DLD1 (cell line): ENCODE results near the gene NOL11.
"Not testable (repeated sequence)": the region's sequence is repeated elsewhere in the genome, so short reads cannot be mapped to it uniquely, and the experiment has no call there.

ENCODE experiments used
- in situ Hi-C: cut with HindIII; loops from 2 replicates; pipeline ENCODE4 v1.10.0; 2017; ENCODE audit warnings: low sequenced_read_pairs

NOL11 gene

GRCh38 chr17:67752160-67752559 is 34.4 kb downstream of the NOL11 start:
- in situ Hi-C loops: not testable (repeated sequence)

- in situ Hi-C loops: no loop called here
Observed at GRCh38 chr17:67753026-67753425, 35.3 kb downstream of the NOL11 start.

- in situ Hi-C loops: no loop called here
Observed at GRCh38 chr17:67754001-67754400, 36.3 kb downstream of the NOL11 start.

GRCh38 chr17:67754686-67755085 is 37.0 kb downstream of the NOL11 start:
- in situ Hi-C loops: not testable (repeated sequence)

GRCh38 chr17:67756766-67757165 is 39.0 kb downstream of the NOL11 start:
- in situ Hi-C loops: not testable (repeated sequence)

- in situ Hi-C loops: no loop called here
Observed at GRCh38 chr17:67759355-67760171, 41.8 kb downstream of the NOL11 start.

- in situ Hi-C loops: no loop called here
Observed at GRCh38 chr17:67765623-67766022, 47.9 kb downstream of the NOL11 start.

- in situ Hi-C loops: no loop called here
Observed at GRCh38 chr17:67769231-67769630, 51.5 kb downstream of the NOL11 start.

- in situ Hi-C loops: no loop called here
Observed at GRCh38 chr17:67770539-67770938, 52.8 kb downstream of the NOL11 start.

GRCh38 chr17:67772679-67773078 is 54.9 kb downstream of the NOL11 start:
- in situ Hi-C loops: no loop called here

GRCh38 chr17:67773246-67773645 is 55.5 kb downstream of the NOL11 start:
- in situ Hi-C loops: no loop called here

- in situ Hi-C loops: no loop called here
Observed at GRCh38 chr17:67779098-67779672, 61.4 kb downstream of the NOL11 start.

- in situ Hi-C loops: no loop called here
Observed at GRCh38 chr17:67784364-67785121, 66.8 kb downstream of the NOL11 start.

GRCh38 chr17:67785122-67785477 is 67.4 kb downstream of the NOL11 start:
- in situ Hi-C loops: no loop called here

GRCh38 chr17:67785504-67785903 is 67.8 kb downstream of the NOL11 start:
- in situ Hi-C loops: no loop called here
